ENCODE data around the gene GFOD2.

The GFOD2 gene

GRCh38 chr16:67628216-67628615 is 90.9 kb downstream of the GFOD2 start:
- no peak for DNase-seq

Measured in retina (tissue), 1 donor.